Ovary (tissue), 3 donors: ENCODE data around the gene VARS1.

ENCODE experiments used
- EP300 ChIP-seq: sonication (generic); formaldehyde crosslinking; IDR thresholded peaks from one replicate; pipeline ENCODE4 v1.6.1; 2017; ENCODE audit warnings: antibody characterized with exemption
- POLR2A ChIP-seq: fragments of 450-650 bp; IDR thresholded peaks from one replicate; pipeline ENCODE4 v1.6.1; 2017; ENCODE audit warnings: antibody characterized with exemption, mild to moderate bottlenecking, moderate library complexity
- TF ChIP-seq, protein P1 (sequence below), 3 donors: fragments of 450-650 bp in 2 of 3; fragments of 200-600 bp in 1 of 3; IDR thresholded peaks; one replicate each; pipeline versions ENCODE4 v1.5.1 to v1.8.0; 2016 to 2022; ENCODE audit warnings: antibody characterized with exemption in 3 of 3, mild to moderate bottlenecking in 1 of 3
- donor health status: DM: no; HTN: no; CAD: no.

- TF ChIP-seq, protein P1, sequence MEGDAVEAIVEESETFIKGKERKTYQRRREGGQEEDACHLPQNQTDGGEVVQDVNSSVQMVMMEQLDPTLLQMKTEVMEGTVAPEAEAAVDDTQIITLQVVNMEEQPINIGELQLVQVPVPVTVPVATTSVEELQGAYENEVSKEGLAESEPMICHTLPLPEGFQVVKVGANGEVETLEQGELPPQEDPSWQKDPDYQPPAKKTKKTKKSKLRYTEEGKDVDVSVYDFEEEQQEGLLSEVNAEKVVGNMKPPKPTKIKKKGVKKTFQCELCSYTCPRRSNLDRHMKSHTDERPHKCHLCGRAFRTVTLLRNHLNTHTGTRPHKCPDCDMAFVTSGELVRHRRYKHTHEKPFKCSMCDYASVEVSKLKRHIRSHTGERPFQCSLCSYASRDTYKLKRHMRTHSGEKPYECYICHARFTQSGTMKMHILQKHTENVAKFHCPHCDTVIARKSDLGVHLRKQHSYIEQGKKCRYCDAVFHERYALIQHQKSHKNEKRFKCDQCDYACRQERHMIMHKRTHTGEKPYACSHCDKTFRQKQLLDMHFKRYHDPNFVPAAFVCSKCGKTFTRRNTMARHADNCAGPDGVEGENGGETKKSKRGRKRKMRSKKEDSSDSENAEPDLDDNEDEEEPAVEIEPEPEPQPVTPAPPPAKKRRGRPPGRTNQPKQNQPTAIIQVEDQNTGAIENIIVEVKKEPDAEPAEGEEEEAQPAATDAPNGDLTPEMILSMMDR (IDR thresholded peaks at IDR 0.05), result no peak
- TF ChIP-seq EP300, result no peak
- TF ChIP-seq POLR2A, result no peak
These were observed 28.4 kb downstream of the VARS1 start for GRCh38 chr6:31767096-31767645.
